ENCODE data around the gene EYA2. TPM values are rescaled to one million over a fixed set of nuclear protein-coding genes. Genes with fewer than 3 reads are reported as not detected.

The EYA2 gene, protein sequence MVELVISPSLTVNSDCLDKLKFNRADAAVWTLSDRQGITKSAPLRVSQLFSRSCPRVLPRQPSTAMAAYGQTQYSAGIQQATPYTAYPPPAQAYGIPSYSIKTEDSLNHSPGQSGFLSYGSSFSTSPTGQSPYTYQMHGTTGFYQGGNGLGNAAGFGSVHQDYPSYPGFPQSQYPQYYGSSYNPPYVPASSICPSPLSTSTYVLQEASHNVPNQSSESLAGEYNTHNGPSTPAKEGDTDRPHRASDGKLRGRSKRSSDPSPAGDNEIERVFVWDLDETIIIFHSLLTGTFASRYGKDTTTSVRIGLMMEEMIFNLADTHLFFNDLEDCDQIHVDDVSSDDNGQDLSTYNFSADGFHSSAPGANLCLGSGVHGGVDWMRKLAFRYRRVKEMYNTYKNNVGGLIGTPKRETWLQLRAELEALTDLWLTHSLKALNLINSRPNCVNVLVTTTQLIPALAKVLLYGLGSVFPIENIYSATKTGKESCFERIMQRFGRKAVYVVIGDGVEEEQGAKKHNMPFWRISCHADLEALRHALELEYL
- total RNA-seq (2012; rRNA removed) = under 0.01 TPM in 2 replicates

- Histone ChIP-seq H3K9me3 (replicated peaks; ENCODE audit: low read length) (peaks cover 7% of the 10 kb centered on the region), H3K4me1 (ENCODE audit: control insufficient read depth, insufficient read depth, low read length) (no peaks in the 10 kb centered on the region), H3K27me3 (ENCODE audit: control insufficient read depth, insufficient read depth, low read length) (peaks cover 59% of the 10 kb centered on the region), H3K36me3 (ENCODE audit: insufficient read depth, low read length) (no peaks in the 10 kb centered on the region), H3K4me2 (ENCODE audit: low read length) (peak within 1 kb of the TSS; percentile 79), H3K4me3 (ENCODE audit: low read length) (peak within 1 kb of the TSS; percentile 71), H3K9ac (ENCODE audit: low read depth, low read length) (peak within 1 kb of the TSS; percentile 71)
Measured at GRCh38 chr20:46894579-46894958, at the start of gene EYA2. Gene EYA2 (plus strand): TSS chr20:46894843. CDS start chr20:46990011, 95,168 bp downstream.

DNA sequence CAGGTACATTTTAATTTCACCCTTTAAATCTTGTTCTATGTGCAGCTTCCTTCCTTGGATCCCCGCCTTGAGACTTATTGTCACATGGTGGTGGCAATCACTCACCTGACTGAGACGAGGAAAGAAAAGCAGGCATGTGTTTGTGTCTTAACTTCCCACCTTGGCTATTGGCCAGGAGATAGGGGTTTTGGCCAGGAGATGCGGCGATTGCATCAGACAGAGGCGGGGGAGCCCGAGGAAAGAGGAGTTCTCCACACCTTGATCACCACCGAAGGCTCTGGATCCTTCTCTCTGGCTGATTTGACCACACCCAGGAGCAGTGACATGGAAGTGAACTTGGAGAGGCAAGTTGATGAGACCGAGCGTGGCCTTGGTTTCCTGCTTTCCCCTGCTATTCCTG, 49.7 kb upstream of the EYA2 start:
- no peak overlapping the region for H3K4me3 ChIP-seq (ENCODE audit: low read length)
- no peaks in the 10 kb centered on the region for H3K9me3 ChIP-seq (replicated peaks; ENCODE audit: low read length)
- no peaks in the 10 kb centered on the region for H3K4me1 ChIP-seq (ENCODE audit: control insufficient read depth, insufficient read depth, low read length)
- no peak overlapping the region for H3K4me2 ChIP-seq (ENCODE audit: low read length)
- no peaks in the 10 kb centered on the region for H3K36me3 ChIP-seq (ENCODE audit: insufficient read depth, low read length)
- peaks cover 11% of the 10 kb centered on the region for H3K27me3 ChIP-seq (ENCODE audit: control insufficient read depth, insufficient read depth, low read length)
- H3K9ac ChIP-seq (ENCODE audit: low read depth, low read length) = no peak overlapping the region

DNA sequence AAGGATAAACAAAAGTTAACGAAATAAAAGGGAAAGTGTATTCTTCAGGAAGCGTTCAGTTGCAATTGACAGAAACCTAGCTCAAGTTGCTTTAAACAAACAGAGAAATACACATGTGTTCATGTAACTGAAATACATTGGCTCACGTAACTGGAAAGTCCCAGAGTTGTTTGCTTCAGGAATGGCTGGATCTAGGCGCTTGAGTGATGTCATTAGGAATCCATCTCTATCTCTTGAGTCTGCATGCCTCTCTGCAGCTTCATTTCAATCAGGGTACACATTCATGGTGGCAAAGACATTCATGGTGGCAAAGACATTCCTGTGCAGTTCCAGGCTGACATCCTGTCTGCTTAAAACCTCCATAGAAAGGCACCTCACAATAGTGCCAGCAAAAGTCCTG, 45.4 kb upstream of the EYA2 start:
- Histone ChIP-seq H3K9ac (ENCODE audit: low read depth, low read length) (no peak overlapping the region), H3K4me2 (ENCODE audit: low read length) (no peak overlapping the region), H3K4me3 (ENCODE audit: low read length) (no peak overlapping the region), H3K4me1 (ENCODE audit: control insufficient read depth, insufficient read depth, low read length) (no peaks in the 10 kb centered on the region), H3K9me3 (replicated peaks; ENCODE audit: low read length) (no peaks in the 10 kb centered on the region), H3K36me3 (ENCODE audit: insufficient read depth, low read length) (no peaks in the 10 kb centered on the region), H3K27me3 (ENCODE audit: control insufficient read depth, insufficient read depth, low read length) (peaks cover 11% of the 10 kb centered on the region)

DNA sequence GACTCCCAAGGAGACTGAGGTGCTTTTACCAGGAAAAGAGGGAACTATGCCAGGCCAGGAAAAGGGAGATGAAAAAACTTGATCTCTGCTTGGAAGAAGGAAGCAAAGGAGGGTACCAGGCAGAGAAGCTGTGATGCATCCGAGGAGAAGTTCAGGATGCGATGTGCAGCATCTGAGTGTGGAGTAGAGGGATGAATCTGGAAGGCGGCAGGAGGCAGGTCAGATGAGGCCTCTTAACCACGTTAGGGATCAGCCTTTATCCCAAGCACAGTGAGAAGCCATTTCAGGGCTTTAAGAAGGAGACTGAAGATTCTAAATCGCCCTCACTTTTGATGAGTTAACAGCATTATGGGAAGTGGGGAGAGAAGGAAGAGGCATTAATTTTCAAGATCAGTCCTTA, 44.9 kb upstream of the EYA2 start:
- H3K27me3 ChIP-seq (ENCODE audit: control insufficient read depth, insufficient read depth, low read length) = peaks cover 11% of the 10 kb centered on the region
- no peaks in the 10 kb centered on the region for H3K36me3 ChIP-seq (ENCODE audit: insufficient read depth, low read length)
- H3K4me2 ChIP-seq (ENCODE audit: low read length) = no peak overlapping the region
- H3K4me1 ChIP-seq (ENCODE audit: control insufficient read depth, insufficient read depth, low read length) = no peaks in the 10 kb centered on the region
- H3K4me3 ChIP-seq (ENCODE audit: low read length) = no peak overlapping the region
- no peaks in the 10 kb centered on the region for H3K9me3 ChIP-seq (replicated peaks; ENCODE audit: low read length)
- H3K9ac ChIP-seq (ENCODE audit: low read depth, low read length) = no peak overlapping the region

DNA sequence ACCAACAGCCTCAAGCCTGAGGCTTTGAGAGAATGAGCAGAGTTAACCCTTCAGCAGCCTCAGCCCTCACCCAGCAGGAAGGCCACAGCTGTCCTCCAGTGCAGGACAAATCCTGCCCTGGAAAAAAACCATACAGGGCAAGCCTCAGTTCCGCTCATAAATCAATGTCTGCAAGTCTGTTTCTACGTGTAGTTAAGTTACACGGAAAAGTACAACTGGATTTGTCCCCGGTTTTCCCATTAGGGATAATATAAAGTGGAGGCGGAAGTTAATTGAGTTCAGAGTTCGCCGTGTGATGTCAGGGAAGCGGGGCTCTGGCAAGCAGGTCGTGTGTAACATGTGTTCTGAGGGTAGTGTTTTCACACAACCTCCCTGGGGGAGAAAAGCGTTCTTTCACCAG, 44.2 kb upstream of the EYA2 start:
- peaks cover 11% of the 10 kb centered on the region for H3K27me3 ChIP-seq (ENCODE audit: control insufficient read depth, insufficient read depth, low read length)
- no peak overlapping the region for H3K4me2 ChIP-seq (ENCODE audit: low read length)
- H3K36me3 ChIP-seq (ENCODE audit: insufficient read depth, low read length) = no peaks in the 10 kb centered on the region
- H3K4me3 ChIP-seq (ENCODE audit: low read length) = no peak overlapping the region
- no peak overlapping the region for H3K9ac ChIP-seq (ENCODE audit: low read depth, low read length)
- H3K9me3 ChIP-seq (replicated peaks; ENCODE audit: low read length) = no peaks in the 10 kb centered on the region
- H3K4me1 ChIP-seq (ENCODE audit: control insufficient read depth, insufficient read depth, low read length) = no peaks in the 10 kb centered on the region

DNA sequence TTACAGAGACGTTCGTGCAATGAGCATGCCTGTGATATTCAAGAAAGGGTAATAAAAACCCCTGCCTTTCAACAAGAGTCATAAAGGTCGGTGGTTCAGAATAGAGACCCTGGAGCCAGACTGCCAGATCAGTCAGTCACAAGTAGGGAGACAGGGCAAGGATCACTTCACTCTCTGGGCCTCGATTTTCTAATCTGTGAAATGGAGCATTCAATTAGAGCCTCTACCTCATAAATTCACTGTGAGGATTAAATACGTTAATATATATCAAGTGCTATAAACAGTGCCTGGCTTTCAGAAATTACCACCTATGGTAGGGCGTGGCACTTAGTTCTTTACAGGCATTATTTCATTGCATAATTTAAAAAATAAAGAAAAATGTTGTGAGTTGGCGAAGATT, 43.7 kb upstream of the EYA2 start:
- H3K36me3 ChIP-seq (ENCODE audit: insufficient read depth, low read length) = no peaks in the 10 kb centered on the region
- no peaks in the 10 kb centered on the region for H3K9me3 ChIP-seq (replicated peaks; ENCODE audit: low read length)
- H3K4me2 ChIP-seq (ENCODE audit: low read length) = no peak overlapping the region
- H3K9ac ChIP-seq (ENCODE audit: low read depth, low read length) = no peak overlapping the region
- H3K4me3 ChIP-seq (ENCODE audit: low read length) = no peak overlapping the region
- peaks cover 11% of the 10 kb centered on the region for H3K27me3 ChIP-seq (ENCODE audit: control insufficient read depth, insufficient read depth, low read length)
- H3K4me1 ChIP-seq (ENCODE audit: control insufficient read depth, insufficient read depth, low read length) = no peaks in the 10 kb centered on the region

- H3K4me3 ChIP-seq (ENCODE audit: low read length) = no peak overlapping the region
- no peaks in the 10 kb centered on the region for H3K36me3 ChIP-seq (ENCODE audit: insufficient read depth, low read length)
- H3K4me1 ChIP-seq (ENCODE audit: control insufficient read depth, insufficient read depth, low read length) = no peaks in the 10 kb centered on the region
- H3K4me2 ChIP-seq (ENCODE audit: low read length) = no peak overlapping the region
- H3K9ac ChIP-seq (ENCODE audit: low read depth, low read length) = no peak overlapping the region
- H3K9me3 ChIP-seq (replicated peaks; ENCODE audit: low read length) = no peaks in the 10 kb centered on the region
- peaks cover 11% of the 10 kb centered on the region for H3K27me3 ChIP-seq (ENCODE audit: control insufficient read depth, insufficient read depth, low read length)
Measured at GRCh38 chr20:46851746-46852145, 42.9 kb upstream of the EYA2 start.

DNA sequence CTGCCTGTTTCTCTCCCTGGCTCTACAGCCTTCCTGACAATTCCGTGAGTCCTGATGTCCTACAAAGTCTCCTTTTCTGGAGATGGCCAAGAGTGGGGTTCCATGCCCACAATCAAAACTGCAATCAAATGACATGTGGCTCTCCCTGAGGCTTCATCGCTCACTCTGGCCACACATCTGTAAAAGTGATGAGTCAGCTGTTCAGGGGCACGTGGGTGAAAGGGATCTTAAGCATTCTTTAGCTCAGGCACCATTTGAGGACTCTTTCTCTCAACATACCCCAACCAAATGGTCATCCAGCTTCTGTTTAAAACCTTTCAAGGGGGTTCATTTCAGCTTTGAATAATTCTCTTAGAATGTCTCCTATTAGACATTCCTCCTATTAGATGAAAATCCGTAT, 42.3 kb upstream of the EYA2 start:
- H3K4me1 ChIP-seq (ENCODE audit: control insufficient read depth, insufficient read depth, low read length) = no peaks in the 10 kb centered on the region
- H3K9me3 ChIP-seq (replicated peaks; ENCODE audit: low read length) = no peaks in the 10 kb centered on the region
- no peak overlapping the region for H3K4me2 ChIP-seq (ENCODE audit: low read length)
- no peaks in the 10 kb centered on the region for H3K36me3 ChIP-seq (ENCODE audit: insufficient read depth, low read length)
- H3K4me3 ChIP-seq (ENCODE audit: low read length) = no peak overlapping the region
- H3K9ac ChIP-seq (ENCODE audit: low read depth, low read length) = no peak overlapping the region
- peaks cover 11% of the 10 kb centered on the region for H3K27me3 ChIP-seq (ENCODE audit: control insufficient read depth, insufficient read depth, low read length)

GRCh38 chr20:46853926-46854325, 40.7 kb upstream of the EYA2 start:
- Histone ChIP-seq H3K9me3 (replicated peaks; ENCODE audit: low read length) (no peaks in the 10 kb centered on the region), H3K4me2 (ENCODE audit: low read length) (no peak overlapping the region), H3K4me3 (ENCODE audit: low read length) (no peak overlapping the region), H3K9ac (ENCODE audit: low read depth, low read length) (no peak overlapping the region), H3K4me1 (ENCODE audit: control insufficient read depth, insufficient read depth, low read length) (no peaks in the 10 kb centered on the region), H3K36me3 (ENCODE audit: insufficient read depth, low read length) (no peaks in the 10 kb centered on the region), H3K27me3 (ENCODE audit: control insufficient read depth, insufficient read depth, low read length) (peaks cover 11% of the 10 kb centered on the region)

- Histone ChIP-seq H3K4me2 (ENCODE audit: low read length) (no peak overlapping the region), H3K4me3 (ENCODE audit: low read length) (no peak overlapping the region), H3K4me1 (ENCODE audit: control insufficient read depth, insufficient read depth, low read length) (no peaks in the 10 kb centered on the region), H3K27me3 (ENCODE audit: control insufficient read depth, insufficient read depth, low read length) (peaks cover 11% of the 10 kb centered on the region), H3K9ac (ENCODE audit: low read depth, low read length) (no peak overlapping the region), H3K9me3 (replicated peaks; ENCODE audit: low read length) (no peaks in the 10 kb centered on the region), H3K36me3 (ENCODE audit: insufficient read depth, low read length) (no peaks in the 10 kb centered on the region)
Measured at GRCh38 chr20:46857061-46857831, 37.4 kb upstream of the EYA2 start.

GRCh38 chr20:46865824-46866223, 28.8 kb upstream of the EYA2 start:
- H3K4me2 ChIP-seq (ENCODE audit: low read length) = no peak overlapping the region
- no peaks in the 10 kb centered on the region for H3K9me3 ChIP-seq (replicated peaks; ENCODE audit: low read length)
- H3K4me3 ChIP-seq (ENCODE audit: low read length) = no peak overlapping the region
- peaks cover 13% of the 10 kb centered on the region for H3K27me3 ChIP-seq (ENCODE audit: control insufficient read depth, insufficient read depth, low read length)
- no peaks in the 10 kb centered on the region for H3K36me3 ChIP-seq (ENCODE audit: insufficient read depth, low read length)
- no peaks in the 10 kb centered on the region for H3K4me1 ChIP-seq (ENCODE audit: control insufficient read depth, insufficient read depth, low read length)
- no peak overlapping the region for H3K9ac ChIP-seq (ENCODE audit: low read depth, low read length)
